HG03159 (cell line): ENCODE measurements around the gene C4orf54.

Source experiments
- ATAC-seq: cut with Tn5 transposase; IDR thresholded peaks from one replicate; pipeline ENCODE4 v1.9.1; 2021; ENCODE audit warnings: mild to moderate bottlenecking, moderate library complexity; ENCODE audit not compliant: unreplicated experiment

The C4orf54 gene

GRCh38 chr4:99625369-99625768 lies 32.3 kb downstream of the C4orf54 start:
- peak; percentile 75 for ATAC-seq

DNA sequence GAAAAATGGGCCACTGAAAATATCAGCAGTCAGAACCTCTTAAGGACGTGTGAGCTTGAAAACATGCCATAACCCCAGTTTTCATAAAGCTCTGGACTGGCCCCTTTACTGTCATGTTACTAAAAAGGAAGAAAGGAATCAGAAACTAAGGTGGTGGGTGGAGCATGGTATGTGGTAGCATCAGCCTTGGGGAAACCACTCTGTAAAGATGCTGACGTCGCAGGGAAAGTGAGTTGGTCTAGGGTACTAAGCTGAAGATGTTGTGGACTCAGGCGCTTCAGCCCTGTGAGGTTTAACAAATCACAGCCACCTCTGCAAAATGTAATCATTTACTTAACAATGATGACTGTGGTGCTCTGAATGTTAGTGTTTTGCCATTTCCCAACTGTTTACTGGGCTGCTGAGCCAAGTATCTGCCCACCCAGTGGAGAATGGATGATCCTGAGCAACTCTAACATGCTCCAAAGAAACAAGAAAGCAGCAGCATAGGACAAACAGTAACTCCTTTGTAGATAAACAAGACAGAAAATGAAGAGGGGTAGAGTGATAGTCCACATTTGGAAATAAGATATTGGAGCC lies 33.4 kb downstream of the C4orf54 start:
- ATAC-seq = no peak

- no peak for ATAC-seq
Measured at GRCh38 chr4:99622341-99622740, 35.3 kb downstream of the C4orf54 start.

DNA sequence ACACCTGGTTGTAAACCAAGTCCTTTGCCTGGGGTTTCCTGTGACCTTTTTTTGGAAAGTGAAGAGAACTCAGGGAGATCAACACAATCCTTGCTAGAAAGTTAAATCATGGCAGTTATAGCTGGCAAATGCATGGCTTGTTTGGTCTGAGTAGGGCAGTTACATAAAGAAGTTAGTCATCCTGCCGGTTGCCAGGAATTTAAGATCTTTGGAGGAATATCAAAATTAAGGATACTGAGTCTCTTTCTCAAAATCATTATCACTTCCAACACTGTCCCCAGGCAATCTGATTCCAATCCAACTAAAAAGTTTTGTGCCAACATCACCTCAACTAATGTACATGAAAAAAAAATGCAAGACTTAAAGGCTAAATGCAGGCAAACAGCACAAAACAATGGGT lies 40.3 kb downstream of the C4orf54 start:
- no peak for ATAC-seq

DNA sequence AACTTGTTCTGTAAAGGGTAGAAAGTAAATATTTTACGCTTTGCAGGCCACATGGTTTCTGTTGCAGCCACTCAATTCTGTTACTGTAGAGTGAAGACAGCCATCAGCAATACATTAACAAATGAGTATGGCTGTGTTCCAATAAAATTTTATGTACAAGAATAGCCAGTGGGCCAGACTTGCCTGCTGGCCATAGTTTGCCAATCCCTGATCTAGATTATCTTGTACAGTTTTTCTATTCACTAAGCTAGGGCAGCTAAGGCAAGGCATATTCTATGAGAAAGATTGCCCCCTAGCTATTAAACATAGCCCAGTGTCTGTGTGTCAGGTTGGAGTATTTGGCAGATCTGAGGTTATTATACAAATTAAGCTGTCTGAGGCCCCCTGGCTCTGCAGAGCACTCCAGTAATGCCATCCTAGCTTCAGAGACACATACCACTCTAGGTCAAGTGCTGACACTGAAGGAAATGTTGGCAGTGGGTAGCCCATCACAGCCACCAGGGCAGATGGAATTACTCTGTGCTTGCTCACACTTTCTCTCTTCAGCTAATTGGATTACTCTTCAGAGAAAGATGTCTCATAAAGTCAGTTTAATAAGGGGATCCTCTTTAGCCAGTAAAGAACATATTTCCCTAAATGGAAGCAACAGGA lies 42.3 kb downstream of the C4orf54 start:
- ATAC-seq = no peak

DNA sequence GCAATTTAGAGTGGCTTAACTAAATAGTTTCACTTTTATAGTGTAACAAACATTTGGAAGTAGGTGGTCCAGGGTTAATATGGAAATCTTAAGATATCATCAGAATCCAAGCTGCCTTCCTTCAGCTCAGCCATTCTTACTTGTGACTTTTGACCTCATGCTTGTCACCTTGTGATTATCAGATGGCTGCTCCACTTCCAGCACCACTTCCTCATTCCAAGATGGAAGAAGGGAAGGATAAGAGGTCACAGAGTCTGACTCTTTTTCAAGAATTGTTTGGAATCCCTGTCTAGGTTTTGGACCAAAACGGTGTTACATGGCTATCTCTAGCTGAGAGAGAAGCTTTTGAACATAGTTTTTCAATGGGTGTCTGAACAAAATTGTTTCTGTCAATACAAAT lies 43.1 kb downstream of the C4orf54 start:
- no peak for ATAC-seq

GRCh38 chr4:99612704-99613103 lies 44.9 kb downstream of the C4orf54 start:
- ATAC-seq = no peak

DNA sequence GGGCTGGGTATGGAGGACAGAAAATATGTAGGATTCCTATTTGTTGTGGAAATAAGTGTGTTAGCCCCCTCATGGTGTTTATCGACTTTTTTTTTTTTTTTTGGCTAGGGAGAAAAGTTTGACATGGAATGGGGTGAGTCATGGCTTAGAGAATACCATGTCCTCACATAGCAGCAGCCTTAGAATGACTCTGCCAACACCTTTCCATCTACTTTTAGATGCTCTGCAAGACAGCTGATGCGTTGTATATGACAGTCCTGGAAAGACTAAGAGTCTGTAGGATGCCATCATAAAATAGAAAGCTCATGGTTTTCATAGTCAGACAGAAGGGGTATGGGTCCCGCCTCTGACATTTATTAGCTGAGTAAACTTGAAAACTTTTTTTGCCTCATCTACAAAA lies 45.3 kb downstream of the C4orf54 start:
- ATAC-seq = no peak

- ATAC-seq = no peak
Measured at GRCh38 chr4:99610605-99611175, 46.9 kb downstream of the C4orf54 start.

GRCh38 chr4:99608417-99608816 lies 49.2 kb downstream of the C4orf54 start:
- ATAC-seq = no peak
